ENCODE data around the gene EFNA5.

Gene EFNA5

DNA sequence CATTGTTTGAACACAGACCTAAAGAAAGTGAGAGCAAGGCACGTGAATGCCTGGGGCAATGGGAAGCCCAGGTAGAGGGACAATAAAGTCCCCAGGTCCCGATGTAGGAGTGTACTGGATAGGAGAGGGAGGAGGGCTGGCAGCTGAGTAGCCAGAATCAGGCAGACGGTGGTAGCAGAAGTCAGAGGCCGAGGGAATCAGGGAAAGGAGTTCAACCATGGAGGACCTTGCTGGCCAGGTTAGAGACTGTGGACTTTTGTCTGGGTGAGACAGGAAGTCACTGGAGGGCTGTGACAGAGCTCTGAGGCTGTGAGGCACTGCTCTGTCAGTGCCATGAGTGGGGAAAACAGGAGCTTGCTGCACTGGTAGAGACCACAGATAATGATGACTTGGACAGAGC lies 248.2 kb downstream of the EFNA5 start:
- Histone ChIP-seq H3K4me1 (ENCODE audit: control insufficient read depth, insufficient read depth, low read length) (no peaks in the 10 kb centered on the region), H3K36me3 (ENCODE audit: control insufficient read depth in 2 of 2, insufficient read depth in 1 of 2, low read length in 2 of 2) (no peaks in the 10 kb centered on the region; a peak in 1 of 3 replicates), H3K9me3 (ENCODE audit: control insufficient read depth, insufficient read depth, low read depth, low read length) (no peaks in the 10 kb centered on the region), H3K4me3 (ENCODE audit: low read depth, low read length) (no peak overlapping the region), H3K27ac (ENCODE audit: extremely low read depth, low read depth, low read length) (no peak overlapping the region)
- ChIA-PET CTCF (no interaction called here), POLR2A (no interaction called here)
- TF ChIP-seq GLI4 (tag by site-specific recombination; IDR thresholded peaks at IDR 0.05), result no peak
- peak; percentile 24; the same call in 1 of the 2 replicates for TF ChIP-seq ZBTB17 (tag by site-specific recombination; IDR thresholded peaks at IDR 0.05)

DNA sequence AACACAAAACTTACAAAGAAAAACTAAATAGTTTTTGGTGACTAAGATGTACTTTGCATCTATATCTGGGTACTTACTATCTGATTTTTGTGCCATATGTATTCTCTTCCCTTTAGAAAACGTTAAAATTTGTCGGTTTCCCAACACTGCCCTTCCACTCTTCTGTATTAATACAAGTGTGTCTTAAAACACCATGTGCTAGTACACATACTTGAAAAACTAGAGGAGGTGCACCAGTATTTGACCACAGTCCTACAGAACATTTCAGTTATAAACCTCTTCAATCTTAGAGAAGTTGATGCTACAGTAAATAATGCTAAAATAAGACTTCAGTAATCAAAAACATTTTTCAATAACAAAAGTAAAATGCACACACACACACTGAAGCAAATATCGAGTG lies 251.2 kb downstream of the EFNA5 start:
- POLR2A ChIA-PET, result no interaction called here
- CTCF ChIA-PET, result no interaction called here
- peaks cover 5% of the 10 kb centered on the region; the same call in 1 of the 2 replicates for H3K4me1 ChIP-seq (ENCODE audit: control insufficient read depth, insufficient read depth, low read length)

More for the DNA sequence above, 251.2 kb downstream of the EFNA5 start:
- TF ChIP-seq ZNF394 (tag by site-specific recombination; IDR thresholded peaks at IDR 0.05; ENCODE audit: borderline replicate concordance) (no peak), KLF10 (tag by site-specific recombination; IDR thresholded peaks at IDR 0.05) (no peak), ZNF221 (tag by site-specific recombination; IDR thresholded peaks at IDR 0.05; ENCODE audit: borderline replicate concordance) (no peak), KLF17 (tag by site-specific recombination; IDR thresholded peaks at IDR 0.05) (no peak), ZSCAN5A (tag by site-specific recombination; IDR thresholded peaks at IDR 0.05) (no peak), ZNF426 (tag by site-specific recombination; IDR thresholded peaks at IDR 0.05) (no peak), ZBTB49 (tag by site-specific recombination; IDR thresholded peaks at IDR 0.05; ENCODE audit: low read depth) (no peak), BCL11A (tag by site-specific recombination; IDR thresholded peaks at IDR 0.05; ENCODE audit: low read depth) (no peak), ZSCAN16 (tag by site-specific recombination; IDR thresholded peaks at IDR 0.05) (no peak), KLF9 (tag by site-specific recombination; IDR thresholded peaks at IDR 0.05; ENCODE audit: low read depth) (no peak), IKZF3 (tag by site-specific recombination; IDR thresholded peaks at IDR 0.05) (no peak), ATF2 (tag by site-specific recombination; IDR thresholded peaks at IDR 0.05; ENCODE audit: low read depth) (no peak), GLI2 (tag by site-specific recombination; IDR thresholded peaks at IDR 0.05; ENCODE audit: borderline replicate concordance, low read depth) (no peak)
- TF ChIP-seq, protein P1, sequence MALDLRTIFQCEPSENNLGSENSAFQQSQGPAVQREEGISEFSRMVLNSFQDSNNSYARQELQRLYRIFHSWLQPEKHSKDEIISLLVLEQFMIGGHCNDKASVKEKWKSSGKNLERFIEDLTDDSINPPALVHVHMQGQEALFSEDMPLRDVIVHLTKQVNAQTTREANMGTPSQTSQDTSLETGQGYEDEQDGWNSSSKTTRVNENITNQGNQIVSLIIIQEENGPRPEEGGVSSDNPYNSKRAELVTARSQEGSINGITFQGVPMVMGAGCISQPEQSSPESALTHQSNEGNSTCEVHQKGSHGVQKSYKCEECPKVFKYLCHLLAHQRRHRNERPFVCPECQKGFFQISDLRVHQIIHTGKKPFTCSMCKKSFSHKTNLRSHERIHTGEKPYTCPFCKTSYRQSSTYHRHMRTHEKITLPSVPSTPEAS (tag by site-specific recombination; IDR thresholded peaks at IDR 0.05), result no peak
- TF ChIP-seq, protein P2, sequence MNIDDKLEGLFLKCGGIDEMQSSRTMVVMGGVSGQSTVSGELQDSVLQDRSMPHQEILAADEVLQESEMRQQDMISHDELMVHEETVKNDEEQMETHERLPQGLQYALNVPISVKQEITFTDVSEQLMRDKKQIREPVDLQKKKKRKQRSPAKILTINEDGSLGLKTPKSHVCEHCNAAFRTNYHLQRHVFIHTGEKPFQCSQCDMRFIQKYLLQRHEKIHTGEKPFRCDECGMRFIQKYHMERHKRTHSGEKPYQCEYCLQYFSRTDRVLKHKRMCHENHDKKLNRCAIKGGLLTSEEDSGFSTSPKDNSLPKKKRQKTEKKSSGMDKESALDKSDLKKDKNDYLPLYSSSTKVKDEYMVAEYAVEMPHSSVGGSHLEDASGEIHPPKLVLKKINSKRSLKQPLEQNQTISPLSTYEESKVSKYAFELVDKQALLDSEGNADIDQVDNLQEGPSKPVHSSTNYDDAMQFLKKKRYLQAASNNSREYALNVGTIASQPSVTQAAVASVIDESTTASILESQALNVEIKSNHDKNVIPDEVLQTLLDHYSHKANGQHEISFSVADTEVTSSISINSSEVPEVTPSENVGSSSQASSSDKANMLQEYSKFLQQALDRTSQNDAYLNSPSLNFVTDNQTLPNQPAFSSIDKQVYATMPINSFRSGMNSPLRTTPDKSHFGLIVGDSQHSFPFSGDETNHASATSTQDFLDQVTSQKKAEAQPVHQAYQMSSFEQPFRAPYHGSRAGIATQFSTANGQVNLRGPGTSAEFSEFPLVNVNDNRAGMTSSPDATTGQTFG (tag by site-specific recombination; IDR thresholded peaks at IDR 0.05; ENCODE audit: borderline replicate concordance), result no peak
- TF ChIP-seq, protein P3, sequence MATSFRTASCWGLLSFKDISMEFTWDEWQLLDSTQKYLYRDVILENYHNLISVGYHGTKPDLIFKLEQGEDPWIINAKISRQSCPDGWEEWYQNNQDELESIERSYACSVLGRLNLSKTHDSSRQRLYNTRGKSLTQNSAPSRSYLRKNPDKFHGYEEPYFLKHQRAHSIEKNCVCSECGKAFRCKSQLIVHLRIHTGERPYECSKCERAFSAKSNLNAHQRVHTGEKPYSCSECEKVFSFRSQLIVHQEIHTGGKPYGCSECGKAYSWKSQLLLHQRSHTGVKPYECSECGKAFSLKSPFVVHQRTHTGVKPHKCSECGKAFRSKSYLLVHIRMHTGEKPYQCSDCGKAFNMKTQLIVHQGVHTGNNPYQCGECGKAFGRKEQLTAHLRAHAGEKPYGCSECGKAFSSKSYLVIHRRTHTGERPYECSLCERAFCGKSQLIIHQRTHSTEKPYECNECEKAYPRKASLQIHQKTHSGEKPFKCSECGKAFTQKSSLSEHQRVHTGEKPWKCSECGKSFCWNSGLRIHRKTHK (tag by site-specific recombination; IDR thresholded peaks at IDR 0.05), result no peak
- TF ChIP-seq, protein P4, sequence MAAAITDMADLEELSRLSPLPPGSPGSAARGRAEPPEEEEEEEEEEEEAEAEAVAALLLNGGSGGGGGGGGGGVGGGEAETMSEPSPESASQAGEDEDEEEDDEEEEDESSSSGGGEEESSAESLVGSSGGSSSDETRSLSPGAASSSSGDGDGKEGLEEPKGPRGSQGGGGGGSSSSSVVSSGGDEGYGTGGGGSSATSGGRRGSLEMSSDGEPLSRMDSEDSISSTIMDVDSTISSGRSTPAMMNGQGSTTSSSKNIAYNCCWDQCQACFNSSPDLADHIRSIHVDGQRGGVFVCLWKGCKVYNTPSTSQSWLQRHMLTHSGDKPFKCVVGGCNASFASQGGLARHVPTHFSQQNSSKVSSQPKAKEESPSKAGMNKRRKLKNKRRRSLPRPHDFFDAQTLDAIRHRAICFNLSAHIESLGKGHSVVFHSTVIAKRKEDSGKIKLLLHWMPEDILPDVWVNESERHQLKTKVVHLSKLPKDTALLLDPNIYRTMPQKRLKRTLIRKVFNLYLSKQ (tag by site-specific recombination; IDR thresholded peaks at IDR 0.05; ENCODE audit: borderline replicate concordance), result no peak
- H3K36me3 ChIP-seq (ENCODE audit: control insufficient read depth in 2 of 2, insufficient read depth in 1 of 2, low read length in 2 of 2), result no peaks in the 10 kb centered on the region; a peak in 1 of 3 replicates
- no peak overlapping the region for H3K4me3 ChIP-seq (ENCODE audit: low read depth, low read length)
- no peak overlapping the region for H3K27ac ChIP-seq (ENCODE audit: extremely low read depth, low read depth, low read length)
- no peaks in the 10 kb centered on the region for H3K9me3 ChIP-seq (ENCODE audit: control insufficient read depth, insufficient read depth, low read depth, low read length)

Measured in HEK293 (cell line).